ENCODE results near the gene B4GALNT1.

- TF ChIP-seq ZBTB33 (IDR thresholded peaks at IDR 0.05) (no peak), CTCF (IDR thresholded peaks at IDR 0.05; ENCODE audit: low read depth, low read length, missing input control) (no peak), MAX (IDR thresholded peaks at IDR 0.05) (no peak), YY1 (IDR thresholded peaks at IDR 0.05) (no peak), FOXA1 (IDR thresholded peaks at IDR 0.05) (no peak), JUND (IDR thresholded peaks at IDR 0.05) (no peak), REST (IDR thresholded peaks at IDR 0.05) (no peak), TAF1 (conservative IDR thresholded peaks at IDR 0.05) (no peak), EGR1 (IDR thresholded peaks at IDR 0.05; ENCODE audit: low read depth in 2 of 2) (no peak), RAD21 (IDR thresholded peaks at IDR 0.05) (no peak), ATF3 (IDR thresholded peaks at IDR 0.05) (no peak), HNF4A (conservative IDR thresholded peaks at IDR 0.05) (no peak)
Measured at GRCh38 chr12:57626111-57626920, 6.7 kb downstream of the B4GALNT1 start.

Measured in liver (tissue), 3 donors.